ENCODE data around the gene FLNA.

GRCh38 chrX:154355776-154356140 lies 18.7 kb downstream of the FLNA start:
- no peak for TF ChIP-seq CTCF (conservative IDR thresholded peaks at IDR 0.05)
- no peak for TF ChIP-seq ZFX (IDR thresholded peaks at IDR 0.05)
